SHP77 (cell line): ENCODE measurements around the gene PTPRQ.

ENCODE experiments used
- DNase-seq, 2 experiments: peaks; one replicate each; lab custom pipeline; 2025; lab: John Stamatoyannopoulos, UW

Gene PTPRQ

DNA sequence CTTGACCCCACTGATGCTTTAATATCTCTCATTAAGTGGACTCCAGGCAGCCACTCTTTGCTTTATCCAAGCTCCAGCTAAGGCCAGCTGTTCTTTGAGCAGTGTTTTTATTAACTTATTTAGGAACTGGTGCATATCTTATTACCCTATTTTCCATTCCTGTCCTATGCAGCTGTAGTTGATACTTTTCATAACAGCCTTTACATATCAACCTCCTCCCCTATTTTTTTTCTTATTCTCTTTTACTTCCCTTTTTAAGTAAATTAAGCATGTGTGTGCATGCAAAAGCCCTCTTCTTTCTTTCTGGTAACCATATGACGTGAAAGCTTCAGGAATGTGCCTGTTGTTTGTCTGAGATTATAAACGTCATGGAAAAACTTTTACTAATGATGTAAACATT lies 121.2 kb downstream of the PTPRQ start:
- no peak for DNase-seq

DNA sequence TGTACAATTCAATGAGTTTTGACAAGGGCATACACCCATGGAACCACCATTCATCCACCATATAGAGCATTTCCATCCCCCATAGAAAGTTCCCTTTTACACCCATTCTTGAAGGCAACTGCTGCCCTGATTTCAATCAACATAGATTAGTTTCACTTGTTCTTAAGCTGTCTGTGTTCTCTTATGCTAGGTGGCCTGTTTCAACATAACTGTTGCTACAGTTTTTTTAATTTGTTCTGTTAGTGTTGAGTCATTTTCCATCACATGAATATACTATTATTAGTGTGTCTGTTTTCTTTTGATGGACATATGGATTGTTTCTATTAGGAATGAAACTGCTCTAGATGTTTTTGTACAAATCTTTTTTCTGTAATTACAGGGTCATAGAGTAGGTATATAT lies 123.4 kb downstream of the PTPRQ start:
- no peak for DNase-seq

GRCh38 chr12:80576641-80577418 lies 132.8 kb downstream of the PTPRQ start:
- DNase-seq: no peak

DNA sequence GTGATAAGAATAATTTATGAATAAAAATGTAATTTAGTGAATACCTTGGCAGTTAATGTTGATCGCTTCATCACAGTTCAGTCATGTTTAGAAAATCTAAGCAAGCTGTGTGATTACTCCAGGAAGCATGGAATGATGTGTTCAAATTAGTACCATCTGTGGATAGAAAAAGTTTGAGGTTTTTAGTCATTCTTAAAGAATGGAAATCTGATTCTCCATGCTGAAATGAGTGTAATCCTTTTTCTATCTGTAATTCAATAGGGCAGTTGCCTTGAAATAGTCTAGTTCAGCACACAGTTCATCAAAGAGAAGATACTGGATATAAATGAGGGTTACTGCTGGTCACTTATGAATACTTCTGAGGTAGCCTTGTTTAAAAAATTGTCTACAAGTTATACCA lies 136.2 kb downstream of the PTPRQ start:
- DNase-seq: no peak

DNA sequence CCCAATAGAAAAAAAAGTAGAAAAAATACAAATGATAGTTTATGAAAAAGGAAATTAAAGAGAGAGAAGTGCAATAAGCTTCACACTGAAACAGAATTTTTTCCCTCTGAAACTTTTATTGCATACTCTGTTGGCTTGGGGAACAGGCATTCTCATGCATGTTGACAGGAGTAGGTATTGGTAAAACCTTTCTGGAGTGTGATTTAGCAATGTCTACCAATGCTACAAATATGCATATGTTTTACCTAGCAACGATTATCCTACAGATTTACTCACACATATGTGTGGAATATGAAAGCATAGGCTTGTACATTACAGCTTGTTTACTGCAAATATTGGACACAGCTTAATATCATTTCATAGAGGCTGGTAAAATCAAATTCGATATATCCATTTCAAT lies 137.7 kb downstream of the PTPRQ start:
- DNase-seq: no peak

DNA sequence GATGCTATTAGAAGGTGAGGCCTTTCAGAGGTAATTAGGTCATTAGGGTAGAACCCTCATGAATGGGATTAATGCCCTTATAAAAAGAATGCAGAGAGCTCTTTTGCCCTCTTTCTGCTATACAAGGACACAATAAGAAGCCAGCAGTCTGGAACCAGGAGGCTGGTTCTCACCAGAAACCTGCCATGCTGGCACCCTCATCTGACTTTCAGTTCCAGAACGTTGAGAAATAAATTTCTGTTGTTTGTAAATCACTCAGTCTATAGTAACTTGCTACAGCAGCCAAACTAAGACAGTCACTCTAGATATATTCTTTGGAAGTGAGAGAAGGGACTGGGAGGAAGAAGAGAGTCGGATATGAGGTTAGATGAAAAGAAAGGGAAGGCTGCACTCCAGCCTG lies 138.4 kb downstream of the PTPRQ start:
- DNase-seq: no peak

DNA sequence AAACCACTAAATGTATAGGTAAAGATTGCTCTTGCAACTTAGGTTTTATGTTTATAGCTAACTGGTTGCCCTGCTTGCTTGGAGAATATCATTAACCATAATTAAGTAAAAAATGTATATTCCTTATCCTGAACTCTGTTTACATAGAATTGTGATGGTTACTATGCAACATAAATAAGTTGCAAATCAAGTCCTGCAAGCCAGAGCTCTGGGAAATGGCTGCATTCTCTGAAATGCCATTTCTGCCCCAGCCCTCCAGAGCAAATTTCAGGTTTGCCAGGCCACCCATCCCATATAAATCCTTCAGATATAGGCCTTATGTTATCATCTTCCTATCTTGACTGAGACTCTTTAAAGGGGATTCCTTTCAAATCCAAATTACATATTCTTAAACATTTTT lies 145.0 kb downstream of the PTPRQ start:
- DNase-seq: no peak

GRCh38 chr12:80590085-80590484 lies 146.1 kb downstream of the PTPRQ start:
- no peak for DNase-seq

GRCh38 chr12:80593766-80594165 lies 149.7 kb downstream of the PTPRQ start:
- DNase-seq: no peak

DNA sequence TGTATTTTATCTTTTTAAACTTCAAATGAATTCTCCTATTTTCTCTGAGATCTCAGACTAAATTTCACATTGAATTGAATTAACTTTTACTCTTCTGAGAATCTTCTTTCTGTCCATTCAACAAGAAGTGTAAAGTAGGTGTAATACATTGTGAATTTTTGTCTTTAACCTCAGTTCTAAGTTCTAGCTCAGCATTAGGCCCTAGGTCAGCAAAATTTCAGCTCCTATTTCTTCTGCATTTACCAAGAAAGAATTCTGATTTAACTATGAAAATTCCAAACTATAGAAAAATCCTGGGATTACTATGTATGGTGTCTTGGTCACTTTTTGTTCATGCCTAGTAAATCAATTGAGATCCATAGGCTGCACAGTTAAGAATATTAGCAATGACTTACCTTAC lies 152.5 kb downstream of the PTPRQ start:
- DNase-seq: no peak

GRCh38 chr12:80598004-80598606 lies 154.1 kb downstream of the PTPRQ start:
- DNase-seq: no peak

GRCh38 chr12:80602455-80602854 lies 158.4 kb downstream of the PTPRQ start:
- DNase-seq: no peak

- DNase-seq: no peak
These were observed 163.5 kb downstream of the PTPRQ start for GRCh38 chr12:80607361-80608135.

DNA sequence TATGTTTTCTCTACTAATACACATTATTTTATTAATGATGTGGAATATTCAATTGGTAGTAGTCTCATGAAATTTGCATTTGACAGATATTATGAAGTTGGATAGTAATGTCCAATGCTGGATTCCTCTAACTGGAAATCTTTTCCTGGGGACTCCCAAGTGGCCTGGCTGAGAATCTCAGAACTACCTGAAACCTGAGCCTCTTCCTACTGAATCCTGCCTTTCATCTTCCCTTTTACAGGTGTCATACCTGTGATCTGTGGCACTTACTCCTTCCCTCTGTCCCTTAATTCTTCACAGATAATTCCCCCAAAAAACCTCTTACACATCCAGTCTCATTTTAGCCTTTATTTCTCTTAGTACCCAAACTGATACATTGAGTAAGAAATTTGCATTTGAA lies 173.7 kb downstream of the PTPRQ start:
- no peak for DNase-seq

GRCh38 chr12:80620281-80620680 lies 176.2 kb downstream of the PTPRQ start:
- DNase-seq: no peak

- no peak for DNase-seq
These were observed 178.2 kb downstream of the PTPRQ start for GRCh38 chr12:80622271-80622670.

GRCh38 chr12:80625051-80625450 lies 181.0 kb downstream of the PTPRQ start:
- DNase-seq: no peak

- DNase-seq: no peak
These were observed 181.9 kb downstream of the PTPRQ start for GRCh38 chr12:80625901-80626300.

DNA sequence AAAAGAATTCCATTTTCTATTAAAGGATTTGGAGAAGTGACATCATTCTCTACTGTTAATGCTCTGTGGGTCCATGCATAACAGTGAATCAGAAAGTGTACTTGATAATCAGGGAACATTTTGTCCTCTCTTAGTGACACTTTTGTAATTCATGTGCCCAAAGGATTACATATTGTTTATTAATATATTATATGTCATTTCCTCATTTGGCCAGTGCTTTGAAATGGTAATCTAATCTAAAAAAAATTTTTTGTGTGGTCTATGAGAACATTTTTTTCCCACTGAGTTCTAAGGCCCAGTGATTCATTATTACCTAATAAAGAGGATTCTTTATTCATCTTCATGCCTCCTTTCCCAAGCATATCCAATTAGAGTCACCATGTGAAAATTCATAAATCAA lies 183.7 kb downstream of the PTPRQ start:
- DNase-seq: no peak

- peak in 1 of 2 experiments; percentile 3 for DNase-seq
These were observed 188.8 kb downstream of the PTPRQ start for GRCh38 chr12:80632835-80633234.

GRCh38 chr12:80634903-80635302 lies 190.9 kb downstream of the PTPRQ start:
- no peak for DNase-seq

GRCh38 chr12:80636832-80637231 lies 192.8 kb downstream of the PTPRQ start:
- no peak for DNase-seq

- no peak for DNase-seq
These were observed 197.9 kb downstream of the PTPRQ start for GRCh38 chr12:80641936-80642335.
